Measurements from ENCODE around the gene GUCD1. TPM values are rescaled to one million over a fixed set of nuclear protein-coding genes. Genes with fewer than 3 reads are reported as not detected.
A peak's percentile ranks its signal among the peaks of the same experiment; 100 is the strongest.

Gene GUCD1
- total RNA-seq, 4 donors from 2014 or later, result 215 to 315 (median 238) TPM

GRCh38 chr22:24514241-24515026 lies 40.5 kb downstream of the GUCD1 start:
- in situ Hi-C loops (cut with MboI; ENCODE audit: low sequenced_read_pairs in 4 of 4), result loop anchor here in 1 of 4 donors (10.0 kb wide), 1 partner anchor 80 kb away; no protein-coding TSS in a partner anchor
- no peak overlapping the region for H3K27ac ChIP-seq

GRCh38 chr22:24513378-24514240 lies 41.3 kb downstream of the GUCD1 start:
- DNase-seq, result no peak
- intact Hi-C loops (cut with DNase I; ENCODE audit: low total_unique reads), result no loop called here
- TF ChIP-seq CTCF (IDR thresholded peaks at IDR 0.05 in 4 of 5, conservative IDR thresholded peaks at IDR 0.05 in 1 of 5) (no peak), POLR2A (IDR thresholded peaks at IDR 0.05) (no peak)
- no peak overlapping the region for H3K4me3 ChIP-seq
- H3K4me1 ChIP-seq, result peaks cover 14 to 22% of the 10 kb centered on the region in 2 donors
- in situ Hi-C loops (cut with MboI; ENCODE audit: low sequenced_read_pairs in 4 of 4), result loop anchor here in 1 of 4 donors (10.0 kb wide), 1 partner anchor 79 kb away; no protein-coding TSS in a partner anchor
- H3K27me3 ChIP-seq, result no peaks in the 10 kb centered on the region
- H3K9me3 ChIP-seq, result no peaks in the 10 kb centered on the region
- ATAC-seq, result no peak
- no peaks in the 10 kb centered on the region for H3K36me3 ChIP-seq
- H3K27ac ChIP-seq, result no peak overlapping the region

More at GRCh38 chr22:24514241-24515026, 40.5 kb downstream of the GUCD1 start:
- TF ChIP-seq CTCF (IDR thresholded peaks at IDR 0.05 in 4 of 5, conservative IDR thresholded peaks at IDR 0.05 in 1 of 5) (no peak), POLR2A (IDR thresholded peaks at IDR 0.05) (no peak)
- ATAC-seq (no peak), DNase-seq (no peak)
- Histone ChIP-seq H3K9me3 (no peaks in the 10 kb centered on the region), H3K36me3 (no peaks in the 10 kb centered on the region), H3K4me3 (no peak overlapping the region), H3K27me3 (no peaks in the 10 kb centered on the region), H3K4me1 (peaks cover 14 to 22% of the 10 kb centered on the region in 2 donors)
- intact Hi-C loops (cut with DNase I; ENCODE audit: low total_unique reads), result no loop called here

- TF ChIP-seq CTCF (IDR thresholded peaks at IDR 0.05 in 4 of 5, conservative IDR thresholded peaks at IDR 0.05 in 1 of 5) (no peak), POLR2A (IDR thresholded peaks at IDR 0.05) (no peak)
- Histone ChIP-seq H3K9me3 (no peaks in the 10 kb centered on the region), H3K4me1 (peaks cover 14 to 22% of the 10 kb centered on the region in 2 donors), H3K4me3 (no peak overlapping the region), H3K27ac (no peak overlapping the region), H3K27me3 (no peaks in the 10 kb centered on the region), H3K36me3 (no peaks in the 10 kb centered on the region)
- no peak for ATAC-seq
- intact Hi-C loops (cut with DNase I; ENCODE audit: low total_unique reads), result no loop called here
- no peak for DNase-seq
- in situ Hi-C loops (cut with MboI; ENCODE audit: low sequenced_read_pairs in 4 of 4), result loop anchor here in 1 of 4 donors (10.0 kb wide), 1 partner anchor 77 kb away; no protein-coding TSS in a partner anchor
Observed at GRCh38 chr22:24512043-24512442, 42.9 kb downstream of the GUCD1 start.

- H3K4me1 ChIP-seq, result peaks cover 14 to 22% of the 10 kb centered on the region in 2 donors
- no peaks in the 10 kb centered on the region for H3K36me3 ChIP-seq
- intact Hi-C loops (cut with DNase I; ENCODE audit: low total_unique reads), result no loop called here
- no peaks in the 10 kb centered on the region for H3K27me3 ChIP-seq
- TF ChIP-seq CTCF (IDR thresholded peaks at IDR 0.05 in 4 of 5, conservative IDR thresholded peaks at IDR 0.05 in 1 of 5), result no peak
- no peak for TF ChIP-seq POLR2A (IDR thresholded peaks at IDR 0.05)
- H3K9me3 ChIP-seq, result no peaks in the 10 kb centered on the region
- ATAC-seq (peak; percentile 93 to 98), DNase-seq (peak in 1 of 2 donors; percentile 49)
- in situ Hi-C loops (cut with MboI; ENCODE audit: low sequenced_read_pairs in 4 of 4), result loop anchor here in 1 of 4 donors (10.0 kb wide), 1 partner anchor 76 kb away; no protein-coding TSS in a partner anchor
- H3K27ac ChIP-seq, result peak overlapping the region; percentile 61 to 73 (median 66)
- no peak overlapping the region for H3K4me3 ChIP-seq
Observed at GRCh38 chr22:24510637-24511625, 44.0 kb downstream of the GUCD1 start.
